Stimulated activated CD4-positive, alpha-beta T cell treated with anti-CD3 and anti-CD28 coated beads, Interleukin-1b, Interleukin-23, amount 100 ng/mL, for 1 hour (primary cell): ENCODE data around the gene HYAL2.

Experiments
- DNase-seq, 2 donors: peaks; one replicate each; pipeline ENCODE4 v3.0.0-alpha.2; 2020; ENCODE audit warnings: low read depth in 2 of 2

HYAL2 gene

GRCh38 chr3:50330330-50330729 is 7.8 kb upstream of the HYAL2 start:
- no peak for DNase-seq

GRCh38 chr3:50327943-50328691 is 5.6 kb upstream of the HYAL2 start, which contains the start of gene TUSC2:
TUSC2 (minus strand) TSS chr3:50328223; CDS start chr3:50328099, 124 bp downstream.
- DNase-seq: peak; percentile 82 to 83

- DNase-seq: no peak
Measured at GRCh38 chr3:50327129-50327528, 4.6 kb upstream of the HYAL2 start.

- DNase-seq: no peak
Measured at GRCh38 chr3:50326182-50326541, 3.6 kb upstream of the HYAL2 start.

GRCh38 chr3:50325497-50326181 is 3.1 kb upstream of the HYAL2 start:
- DNase-seq: no peak

- DNase-seq: no peak
Measured at GRCh38 chr3:50325113-50325480, 2.6 kb upstream of the HYAL2 start.

GRCh38 chr3:50324351-50325112 is 2.0 kb upstream of the HYAL2 start:
- no peak for DNase-seq

GRCh38 chr3:50323614-50324199 is 1.2 kb upstream of the HYAL2 start:
- DNase-seq: no peak

GRCh38 chr3:50323092-50323600 is 601 bp upstream of the HYAL2 start:
- no peak for DNase-seq

- DNase-seq: no peak
Measured at GRCh38 chr3:50322115-50322385, 495 bp downstream of the HYAL2 start.

GRCh38 chr3:50321336-50322114 is 1.0 kb downstream of the HYAL2 start:
- DNase-seq: peak; percentile 42 to 68

- no peak for DNase-seq
Measured at GRCh38 chr3:50320853-50321335, 1.7 kb downstream of the HYAL2 start.

- no peak for DNase-seq
Measured at GRCh38 chr3:50319894-50320625, 2.5 kb downstream of the HYAL2 start.

- DNase-seq: no peak
Measured at GRCh38 chr3:50319181-50319893, 3.2 kb downstream of the HYAL2 start.

- DNase-seq: no peak
Measured at GRCh38 chr3:50318615-50319014, 3.9 kb downstream of the HYAL2 start.

- DNase-seq: no peak
Measured at GRCh38 chr3:50318163-50318562, 4.4 kb downstream of the HYAL2 start.

GRCh38 chr3:50317300-50317699 is 5.2 kb downstream of the HYAL2 start:
- DNase-seq: no peak

- peak in 1 of 2 donors; percentile 37 for DNase-seq
Measured at GRCh38 chr3:50316657-50317242, 5.8 kb downstream of the HYAL2 start.

- DNase-seq: no peak
Measured at GRCh38 chr3:50314816-50315215, 7.7 kb downstream of the HYAL2 start.

GRCh38 chr3:50314342-50314741 is 8.2 kb downstream of the HYAL2 start:
- no peak for DNase-seq
